22Rv1 (cell line): ENCODE measurements around the gene FBXO2.
A peak's percentile ranks its signal among the peaks of the same experiment; 100 is the strongest.

ENCODE experiments used
- CTCF ChIP-seq: fragments of 450-650 bp; IDR thresholded peaks from 2 replicates; pipeline ENCODE4 v1.5.1; 2017; ENCODE audit warnings: mild to moderate bottlenecking
- ZFX ChIP-seq: fragments of 450-650 bp; IDR thresholded peaks from 2 replicates; pipeline ENCODE4 v1.6.1; 2017; ENCODE audit warnings: antibody characterized with exemption, borderline replicate concordance

- TF ChIP-seq CTCF = peak; percentile 88
- no peak for TF ChIP-seq ZFX
Measured at GRCh38 chr1:11645670-11646265, 8.5 kb downstream of the FBXO2 start.
